Ramos (cell line): ENCODE results near the gene AHNAK.
"Not testable (repeated sequence)": the region's sequence is repeated elsewhere in the genome, so short reads cannot be mapped to it uniquely, and the experiment has no call there.

ENCODE experiments used
- in situ Hi-C: fragments of 300-500 bp; cut with MboI; formaldehyde crosslinking; loops from one replicate; pipeline ENCODE4 v1.14.3; 2022; ENCODE audit warnings: low sequenced_read_pairs; ENCODE audit not compliant: unreplicated experiment

AHNAK gene

GRCh38 chr11:62499311-62499943, 47.2 kb downstream of the AHNAK start:
- in situ Hi-C loops = not testable (repeated sequence)

DNA sequence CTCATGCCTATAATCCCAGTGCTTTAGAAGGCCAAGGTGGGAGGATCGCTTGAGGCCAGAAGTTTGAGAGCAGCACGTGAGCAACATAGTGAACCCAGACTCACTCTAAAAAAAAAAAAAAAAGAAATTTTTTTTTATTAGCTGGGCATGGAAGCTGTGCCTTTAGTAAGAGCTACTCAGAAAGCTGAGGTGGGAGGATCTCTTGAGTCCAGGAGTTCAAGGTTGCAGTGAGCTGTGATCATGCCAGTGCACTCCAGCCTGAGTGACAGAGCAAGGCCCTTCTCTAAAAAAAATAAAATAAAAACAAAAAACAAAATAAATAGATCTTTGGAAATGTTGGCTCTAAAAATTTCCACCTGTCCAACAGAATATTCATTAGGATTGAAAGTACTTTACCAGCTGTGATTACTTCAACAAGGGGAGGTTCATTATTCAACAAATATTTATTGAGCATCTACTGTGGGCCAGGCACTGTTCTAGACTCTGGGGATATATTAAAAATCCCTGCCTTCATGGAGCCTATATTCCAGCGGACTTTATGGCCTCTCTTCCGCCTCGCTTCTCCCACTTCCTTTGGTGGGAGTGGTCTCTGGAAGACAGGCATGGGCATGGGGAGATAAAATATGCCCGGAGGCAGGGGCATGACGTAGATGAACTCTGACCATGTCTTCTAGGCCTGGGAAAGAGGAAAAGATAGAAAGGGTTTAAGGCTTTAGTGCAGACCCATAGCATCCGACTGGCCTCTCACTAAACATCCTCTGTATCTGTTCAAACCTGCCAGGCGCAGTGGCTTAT, 47.9 kb downstream of the AHNAK start:
- in situ Hi-C loops = no loop called here

DNA sequence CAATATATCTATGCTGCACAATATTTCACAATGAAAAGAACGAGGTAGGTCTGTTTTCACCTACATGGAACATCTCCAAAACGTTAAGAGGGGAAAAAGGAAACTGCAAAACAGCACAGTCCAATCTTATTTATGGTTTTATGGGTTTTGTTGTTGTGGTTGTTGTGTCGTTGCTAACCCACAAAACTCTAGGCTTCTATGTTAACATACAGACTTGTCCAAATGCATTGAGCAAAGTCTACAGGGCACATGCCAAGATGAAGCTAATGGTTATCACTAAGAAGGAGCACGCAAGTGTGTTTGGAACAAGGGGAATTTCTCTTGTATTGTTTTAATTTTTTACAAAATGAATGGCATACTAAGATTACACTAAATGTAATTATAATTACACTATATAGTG, 48.6 kb downstream of the AHNAK start:
- in situ Hi-C loops = no loop called here

DNA sequence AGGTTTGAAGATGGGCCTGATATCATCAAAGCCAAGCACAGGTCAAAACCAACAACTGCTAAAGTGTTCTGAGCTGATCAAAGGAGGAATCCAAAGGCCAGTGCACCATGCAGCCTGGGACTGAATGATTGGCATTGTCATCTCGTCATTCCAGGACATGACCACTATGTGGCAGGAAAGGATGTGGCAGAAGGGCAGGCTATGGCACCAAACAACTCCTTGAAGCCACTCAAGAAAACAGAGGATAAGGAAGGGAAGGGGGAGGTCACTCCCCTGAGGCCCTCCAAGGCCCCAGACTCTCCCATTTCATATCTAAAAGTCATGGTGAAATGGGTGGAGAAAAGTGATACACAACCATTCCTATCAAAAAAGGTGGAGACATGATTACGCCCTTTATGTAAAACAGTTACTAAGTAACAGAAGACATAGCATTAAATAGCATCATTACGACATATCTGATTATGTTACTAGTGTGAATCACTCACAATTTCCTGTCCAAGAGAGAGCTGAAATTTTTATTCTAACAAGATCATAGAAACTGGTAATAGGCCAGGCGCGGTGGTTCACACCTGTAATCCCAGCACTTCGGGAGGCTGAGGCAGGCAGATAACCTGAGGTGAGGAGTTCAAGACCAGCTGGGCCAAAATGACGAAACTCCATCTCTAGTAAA, 49.3 kb downstream of the AHNAK start:
- in situ Hi-C loops = no loop called here

DNA sequence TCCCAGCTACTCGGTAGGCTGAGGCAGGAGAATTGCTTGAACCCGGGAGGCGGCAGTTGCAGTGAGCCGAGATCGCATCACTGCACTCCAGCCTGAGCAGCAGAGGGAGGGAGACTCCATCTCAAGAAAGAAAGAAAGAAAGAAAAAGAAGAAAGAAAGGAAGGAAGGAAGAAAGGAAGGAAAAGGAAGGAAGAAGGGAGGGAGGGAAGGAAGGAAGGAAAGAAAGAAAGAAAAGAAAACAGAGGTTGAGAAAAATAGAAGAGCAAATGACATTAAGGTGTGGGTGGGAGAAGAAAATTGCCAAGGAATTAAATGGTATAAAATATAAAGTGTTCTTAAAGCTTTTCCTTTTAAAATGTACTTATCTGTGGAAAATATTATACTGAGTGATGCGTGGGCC, 49.9 kb downstream of the AHNAK start:
- in situ Hi-C loops = no loop called here

DNA sequence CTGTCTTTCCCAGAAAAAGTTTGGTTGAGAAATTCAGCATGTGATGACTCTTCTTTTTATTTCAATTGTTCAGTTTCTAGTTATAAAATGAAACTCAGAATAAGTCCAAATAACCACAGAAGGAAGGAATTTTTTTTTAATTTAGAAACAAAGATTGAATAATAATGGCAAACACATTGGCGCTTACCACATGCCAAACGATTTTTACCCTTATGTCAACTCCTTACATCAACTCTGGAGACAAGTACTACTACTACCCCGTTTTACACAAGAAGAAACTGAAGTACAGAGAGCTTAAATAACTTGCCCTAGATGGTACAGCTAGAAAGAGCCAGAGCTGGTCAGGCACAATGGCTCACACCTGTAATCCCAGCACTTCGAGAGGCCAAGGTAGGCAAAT, 52.4 kb downstream of the AHNAK start:
- in situ Hi-C loops = no loop called here

- in situ Hi-C loops = no loop called here
Measured at GRCh38 chr11:62493801-62494200, 52.8 kb downstream of the AHNAK start.

DNA sequence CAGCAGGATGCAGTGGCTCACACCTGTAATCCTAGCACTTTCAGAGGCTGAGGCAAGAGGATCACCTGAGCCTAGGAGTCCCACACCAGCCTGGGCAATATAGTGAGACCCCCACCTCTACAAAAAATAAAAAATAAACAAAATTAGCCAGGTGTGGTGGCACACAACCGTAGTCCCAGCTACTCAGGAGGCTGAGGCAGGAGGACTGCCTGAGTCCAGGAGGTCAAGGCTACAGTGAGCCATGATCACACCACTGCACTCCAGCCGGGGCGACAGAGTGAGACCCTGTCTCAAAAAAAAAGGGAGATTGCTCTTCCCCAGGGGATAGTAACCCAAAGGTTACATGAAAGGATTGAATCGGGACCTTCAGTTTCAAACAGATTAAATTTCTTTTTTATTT, 54.0 kb downstream of the AHNAK start:
- in situ Hi-C loops = no loop called here

- in situ Hi-C loops = no loop called here
Measured at GRCh38 chr11:62491571-62492329, 54.9 kb downstream of the AHNAK start.

- in situ Hi-C loops = no loop called here
Measured at GRCh38 chr11:62489204-62489603, 57.4 kb downstream of the AHNAK start.

DNA sequence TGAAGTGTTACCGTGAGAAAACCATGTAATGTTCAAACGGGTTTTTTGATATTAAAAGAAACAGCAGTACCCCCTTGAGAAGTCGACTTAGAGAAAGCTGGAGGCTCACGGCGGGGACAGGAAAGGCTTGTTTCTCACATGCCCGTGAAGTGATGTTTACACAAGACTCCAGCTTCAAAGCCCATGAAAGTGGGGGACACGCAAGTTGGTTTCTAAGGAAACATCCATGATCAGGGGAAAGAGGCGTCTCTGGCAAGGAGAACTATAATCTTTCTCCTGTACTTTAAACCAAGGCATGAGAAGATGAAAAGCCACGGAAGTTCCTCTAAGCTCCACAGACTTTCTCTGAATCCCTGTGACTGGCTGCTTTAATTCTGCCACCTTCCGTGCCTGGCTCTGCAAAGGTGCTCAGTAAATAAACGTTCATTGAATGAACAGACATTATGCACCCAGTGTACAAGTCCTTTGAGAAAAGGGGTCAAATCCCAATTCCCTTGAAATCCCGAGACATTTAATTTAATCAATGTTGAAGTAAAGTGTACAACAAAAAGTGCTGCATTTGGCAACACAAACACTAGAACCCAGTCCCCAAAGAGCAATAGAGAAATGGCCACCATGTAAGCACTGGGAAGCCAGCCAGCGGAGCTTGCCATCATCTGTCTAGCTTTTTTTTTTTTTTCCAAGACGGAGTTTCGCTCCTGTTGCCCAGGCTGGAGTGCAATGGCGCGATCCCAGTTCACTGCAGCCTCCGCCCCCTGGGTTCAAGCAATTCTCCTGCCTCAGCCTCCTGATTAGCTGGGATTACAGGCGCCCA, 58.7 kb downstream of the AHNAK start:
- in situ Hi-C loops = no loop called here

DNA sequence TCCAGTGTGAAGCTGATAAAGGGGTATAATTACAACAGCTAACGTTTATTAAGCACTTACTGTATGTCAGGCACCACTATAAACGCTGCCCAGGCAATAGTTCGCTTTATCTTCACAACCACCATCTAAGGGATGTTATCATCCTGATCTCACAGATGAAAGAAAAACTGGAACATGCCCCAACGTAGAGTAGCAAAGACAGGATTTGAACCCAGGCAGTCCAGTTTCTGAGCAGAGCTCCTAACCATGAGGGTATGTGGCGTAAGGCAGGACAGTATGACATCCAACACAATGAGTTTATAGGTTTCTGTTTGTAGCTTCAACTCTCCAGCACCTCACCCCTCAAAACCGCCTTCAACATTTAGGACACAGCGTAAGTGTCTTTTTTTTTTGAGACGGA, 59.5 kb downstream of the AHNAK start:
- in situ Hi-C loops = no loop called here

- in situ Hi-C loops = no loop called here
Measured at GRCh38 chr11:62484352-62484751, 62.3 kb downstream of the AHNAK start.

GRCh38 chr11:62482753-62483152, 63.9 kb downstream of the AHNAK start:
- in situ Hi-C loops = no loop called here

- in situ Hi-C loops = no loop called here
Measured at GRCh38 chr11:62479631-62480201, 66.9 kb downstream of the AHNAK start.

DNA sequence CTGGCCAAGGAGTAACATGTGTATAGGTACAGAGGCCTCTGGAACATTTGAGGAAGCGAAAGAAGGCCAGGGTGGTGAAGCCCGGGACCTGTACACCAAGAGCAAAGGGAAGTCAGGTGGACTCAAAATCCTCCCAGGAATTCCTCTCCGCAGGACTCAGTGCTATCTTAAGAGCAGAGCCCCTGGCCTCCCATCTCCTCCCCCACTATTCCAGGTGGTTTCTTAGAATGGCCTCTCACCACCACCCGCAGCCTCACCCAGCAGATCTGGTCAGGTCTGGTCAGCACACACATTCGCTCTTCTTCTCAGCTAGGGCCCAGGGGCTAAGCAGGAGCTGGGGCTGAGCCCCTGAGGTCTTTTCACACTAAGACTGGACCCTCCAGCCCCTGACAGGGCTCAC, 68.7 kb downstream of the AHNAK start:
- in situ Hi-C loops = no loop called here

GRCh38 chr11:62472063-62472884, 74.3 kb downstream of the AHNAK start:
- in situ Hi-C loops = no loop called here

DNA sequence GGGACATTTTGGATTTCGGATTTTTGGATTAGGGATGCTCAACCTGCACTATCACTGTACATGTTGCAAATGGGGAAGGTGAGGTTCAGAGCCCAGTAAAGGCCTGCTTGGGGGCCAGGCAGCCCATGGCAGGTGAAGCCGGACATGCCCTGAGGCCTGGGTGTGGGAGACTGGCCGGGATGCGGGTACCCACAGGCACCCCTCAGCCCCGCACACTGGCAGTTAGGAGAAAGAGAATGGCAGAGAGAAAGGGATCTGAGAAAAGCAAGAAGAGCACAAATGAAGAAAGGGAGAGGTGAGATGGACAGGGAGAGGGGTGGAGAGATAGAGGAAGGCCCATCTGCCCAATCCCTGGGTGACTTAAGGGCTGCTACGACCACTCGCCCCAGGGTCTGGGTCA, 75.0 kb downstream of the AHNAK start:
- in situ Hi-C loops = no loop called here

GRCh38 chr11:62468577-62468976, 78.0 kb downstream of the AHNAK start:
- in situ Hi-C loops = no loop called here
